Mesodermal cell (in vitro differentiated cells): ENCODE data around the gene IL17RC.

Experiments used
- H3K27ac ChIP-seq: 2 replicates; pipeline ENCODE4 v1.7.0; 2013; ENCODE audit warnings: mild to moderate bottlenecking, low read depth, low read length, moderate library complexity; ENCODE audit not compliant: severe bottlenecking
- H3K36me3 ChIP-seq: 2 replicates; pipeline ENCODE4 v1.7.1; 2013; ENCODE audit warnings: mild to moderate bottlenecking, low read length, moderate library complexity; ENCODE audit not compliant: control insufficient read depth, insufficient read depth
- H3K4me1 ChIP-seq: one replicate; pipeline ENCODE4 v1.7.1; 2013; ENCODE audit warnings: mild to moderate bottlenecking, low read length; ENCODE audit not compliant: insufficient read depth, control insufficient read depth, poor library complexity, severe bottlenecking
- H3K4me3 ChIP-seq: 2 replicates; pipeline ENCODE4 v1.7.0; 2013; ENCODE audit warnings: low read length, control low read depth, mild to moderate bottlenecking; ENCODE audit not compliant: insufficient read depth, poor library complexity, severe bottlenecking; ENCODE audit errors: extremely low read depth
- H3K9me3 ChIP-seq: 2 replicates; pipeline ENCODE4 v1.7.1; 2013; ENCODE audit warnings: mild to moderate bottlenecking, low read length, moderate library complexity; ENCODE audit not compliant: control insufficient read depth
- WGBS, 2 experiments: methylation state at CpG; one replicate each; pipeline ENCODE4 v1.1.5; 2013; ENCODE audit warnings: missing lambda C conversion rate in 2 of 2; ENCODE audit not compliant: insufficient coverage in 2 of 2; 5-methylcytosine and 5-hydroxymethylcytosine counted together

IL17RC gene

DNA sequence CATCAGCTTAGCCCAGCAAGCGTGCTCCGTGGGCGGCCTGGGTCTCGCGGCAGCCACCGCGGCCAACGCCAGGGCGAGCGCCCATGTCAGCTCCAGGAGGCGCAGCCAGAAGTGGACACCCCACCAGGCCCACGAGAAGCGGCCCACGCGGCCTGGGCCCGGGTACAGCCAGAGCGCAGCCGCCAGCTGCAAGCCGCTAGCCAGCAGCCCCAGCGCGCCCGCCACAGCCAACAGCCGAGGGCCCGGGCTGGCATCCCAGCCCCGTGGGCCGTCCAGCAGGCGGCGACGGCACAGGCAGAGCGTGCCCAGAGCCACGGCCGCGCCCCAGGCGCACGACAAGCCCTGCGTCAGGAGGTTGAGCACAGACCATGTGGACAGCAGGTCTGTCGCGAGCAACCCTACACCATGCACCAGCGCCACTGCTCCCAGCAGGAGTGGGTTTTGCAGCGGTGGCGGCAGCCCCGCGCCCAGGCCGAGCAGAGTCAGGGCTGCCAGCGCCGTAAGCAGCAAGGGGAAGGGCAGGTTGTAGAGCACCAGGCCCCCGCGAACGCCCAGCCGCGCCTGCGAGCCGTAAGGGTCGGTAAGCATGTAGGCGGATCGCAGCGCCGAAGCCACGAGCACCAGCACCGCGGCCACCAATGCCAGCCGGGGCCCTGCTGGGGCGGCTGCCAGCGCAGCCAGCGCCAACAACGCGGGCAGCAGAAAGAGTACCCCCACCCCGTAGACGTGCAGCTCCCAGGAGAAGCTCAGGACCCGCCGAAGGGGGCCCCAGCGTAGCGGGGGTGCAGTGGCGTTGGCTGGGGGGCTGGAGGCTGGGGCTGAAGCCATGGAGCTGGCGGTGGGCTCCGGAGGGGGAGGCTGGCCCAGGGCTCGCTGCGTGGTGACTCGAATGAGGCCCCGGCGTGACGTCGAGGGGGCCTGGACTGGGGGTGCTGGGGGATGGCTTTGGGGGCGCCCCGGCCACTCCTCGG lies 30.4 kb downstream of the IL17RC start:
- H3K9me3 ChIP-seq: no peaks in the 10 kb centered on the region
- peaks cover 2% of the 10 kb centered on the region for H3K36me3 ChIP-seq
- H3K4me3 ChIP-seq: peak overlapping the region; percentile 51
- H3K4me1 ChIP-seq: peaks cover 4% of the 10 kb centered on the region
- H3K27ac ChIP-seq: no peak overlapping the region
- WGBS, 2 experiments: 74 to 87% methylated on average over 62 to 74 of the region's 86 CpGs

DNA sequence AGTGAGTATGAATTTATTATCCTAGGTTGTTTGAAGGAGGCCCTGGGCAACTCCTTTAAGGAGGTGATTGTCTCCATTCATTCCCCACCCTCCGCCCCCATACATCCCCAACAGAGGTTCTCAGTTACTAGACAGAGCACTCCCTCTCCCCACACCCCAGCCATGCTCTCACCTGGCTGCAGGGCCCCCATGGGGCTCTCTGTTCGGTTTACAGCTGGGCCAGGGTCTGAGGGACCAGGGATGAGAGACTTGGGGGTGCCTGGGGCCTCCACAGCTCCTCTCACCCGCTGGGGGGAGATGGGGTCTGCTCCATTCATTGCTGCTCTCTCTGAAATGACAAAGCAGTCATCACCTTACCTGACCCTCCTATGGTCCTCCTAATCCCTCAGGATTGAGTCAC lies 31.7 kb downstream of the IL17RC start:
- Histone ChIP-seq H3K4me1 (peaks cover 4% of the 10 kb centered on the region), H3K4me3 (no peak overlapping the region), H3K27ac (no peak overlapping the region), H3K36me3 (peaks cover 2% of the 10 kb centered on the region), H3K9me3 (no peaks in the 10 kb centered on the region)
- WGBS, 2 experiments: no CpG with 5 or more reads among the region's 3 CpGs

DNA sequence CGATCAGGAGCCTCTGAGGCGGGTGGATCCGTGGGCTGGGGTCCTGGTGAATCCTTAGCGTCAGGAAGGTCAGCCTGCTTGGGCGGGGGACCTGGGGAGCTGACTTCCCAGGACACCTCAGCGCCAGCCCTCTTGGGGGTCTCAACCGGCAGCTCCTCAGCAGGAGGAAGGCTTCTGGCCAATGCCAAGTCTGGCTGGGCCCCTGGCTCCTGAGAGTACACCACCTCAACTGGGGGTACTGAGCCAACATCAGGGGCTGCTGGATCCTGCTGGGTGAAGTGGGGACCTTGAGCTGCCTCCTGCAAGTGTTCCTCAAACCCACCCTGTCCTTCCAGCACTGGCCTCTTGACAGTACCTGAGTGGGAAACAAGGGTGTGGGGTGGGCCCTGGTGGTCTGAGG lies 32.2 kb downstream of the IL17RC start:
- 94 to 100% methylated on average over 2 to 7 of the region's 7 CpGs for WGBS, 2 experiments
- no peak overlapping the region for H3K27ac ChIP-seq
- H3K4me1 ChIP-seq: peaks cover 4% of the 10 kb centered on the region
- no peak overlapping the region for H3K4me3 ChIP-seq
- no peaks in the 10 kb centered on the region for H3K9me3 ChIP-seq
- H3K36me3 ChIP-seq: peaks cover 2% of the 10 kb centered on the region

DNA sequence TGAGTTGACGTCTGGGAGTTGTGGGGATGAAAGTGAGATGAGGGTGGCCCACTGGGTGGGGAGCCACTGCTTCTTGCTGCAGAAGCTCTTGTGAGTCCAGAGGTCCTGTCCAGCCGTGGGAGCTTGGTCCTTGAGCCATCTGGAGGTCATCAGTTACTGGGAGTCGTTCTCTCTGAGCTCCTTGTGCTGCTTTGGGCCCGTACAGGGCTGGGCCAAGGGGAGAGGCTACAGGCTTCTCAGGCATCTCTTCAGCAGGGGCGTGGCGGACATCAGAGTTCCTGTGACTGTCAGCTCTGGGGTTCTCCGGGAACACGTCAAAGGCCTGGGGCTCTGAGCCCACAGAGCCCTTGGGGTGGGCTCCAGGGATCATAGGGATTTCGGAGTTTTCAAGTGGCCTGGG lies 32.7 kb downstream of the IL17RC start:
- H3K9me3 ChIP-seq: no peaks in the 10 kb centered on the region
- H3K4me3 ChIP-seq: no peak overlapping the region
- peaks cover 4% of the 10 kb centered on the region for H3K4me1 ChIP-seq
- 89 to 94% methylated on average over 9 of the region's 9 CpGs for WGBS, 2 experiments
- no peak overlapping the region for H3K27ac ChIP-seq
- H3K36me3 ChIP-seq: no peaks in the 10 kb centered on the region

DNA sequence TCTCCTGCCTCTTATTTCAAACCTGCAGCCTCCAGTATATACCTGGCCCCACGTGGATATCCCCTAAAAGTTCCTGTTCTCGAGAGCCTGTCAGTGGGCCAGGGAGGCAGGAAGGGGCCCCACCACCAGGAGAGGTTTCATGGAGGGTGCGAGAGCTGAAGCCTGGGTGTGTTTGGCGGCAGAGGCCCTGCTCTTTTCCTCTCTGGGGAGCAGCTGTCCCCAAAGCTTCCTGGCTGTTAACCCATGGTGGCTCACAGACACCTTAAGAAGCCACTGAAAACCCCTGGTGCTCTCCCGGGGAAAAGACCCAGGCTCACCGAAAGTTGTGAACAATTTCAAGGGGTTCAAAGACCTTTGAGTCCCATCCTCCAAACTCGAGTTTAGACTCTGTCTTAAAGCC lies 34.2 kb downstream of the IL17RC start:
- no peaks in the 10 kb centered on the region for H3K9me3 ChIP-seq
- peaks cover 14% of the 10 kb centered on the region for H3K4me1 ChIP-seq
- no peak overlapping the region for H3K27ac ChIP-seq
- H3K4me3 ChIP-seq: no peak overlapping the region
- H3K36me3 ChIP-seq: no peaks in the 10 kb centered on the region
- WGBS, 2 experiments: 72 to 73% methylated on average over 6 to 7 of the region's 7 CpGs

DNA sequence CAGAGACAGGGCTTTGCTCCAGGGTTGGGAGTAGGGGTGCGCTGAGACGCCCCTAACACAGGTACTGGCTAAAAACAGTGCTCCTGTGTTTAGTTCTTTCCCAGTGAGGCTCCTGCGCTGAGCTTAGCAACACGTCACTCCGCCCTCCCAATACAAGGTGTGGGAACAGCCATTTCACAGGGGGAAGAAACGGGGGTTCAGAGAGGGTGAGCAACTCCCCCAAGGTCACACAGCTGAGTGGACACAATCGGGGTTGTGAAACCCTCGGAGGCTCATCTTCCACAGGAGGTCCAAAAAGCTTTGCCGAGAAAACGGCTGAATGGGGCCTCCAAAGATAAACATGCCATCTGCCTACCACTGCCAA lies 34.7 kb downstream of the IL17RC start:
- Histone ChIP-seq H3K4me3 (peak overlapping the region; percentile 54), H3K27ac (no peak overlapping the region), H3K36me3 (no peaks in the 10 kb centered on the region), H3K4me1 (peaks cover 14% of the 10 kb centered on the region), H3K9me3 (no peaks in the 10 kb centered on the region)
- 32 to 52% methylated on average over 7 to 9 of the region's 10 CpGs for WGBS, 2 experiments

DNA sequence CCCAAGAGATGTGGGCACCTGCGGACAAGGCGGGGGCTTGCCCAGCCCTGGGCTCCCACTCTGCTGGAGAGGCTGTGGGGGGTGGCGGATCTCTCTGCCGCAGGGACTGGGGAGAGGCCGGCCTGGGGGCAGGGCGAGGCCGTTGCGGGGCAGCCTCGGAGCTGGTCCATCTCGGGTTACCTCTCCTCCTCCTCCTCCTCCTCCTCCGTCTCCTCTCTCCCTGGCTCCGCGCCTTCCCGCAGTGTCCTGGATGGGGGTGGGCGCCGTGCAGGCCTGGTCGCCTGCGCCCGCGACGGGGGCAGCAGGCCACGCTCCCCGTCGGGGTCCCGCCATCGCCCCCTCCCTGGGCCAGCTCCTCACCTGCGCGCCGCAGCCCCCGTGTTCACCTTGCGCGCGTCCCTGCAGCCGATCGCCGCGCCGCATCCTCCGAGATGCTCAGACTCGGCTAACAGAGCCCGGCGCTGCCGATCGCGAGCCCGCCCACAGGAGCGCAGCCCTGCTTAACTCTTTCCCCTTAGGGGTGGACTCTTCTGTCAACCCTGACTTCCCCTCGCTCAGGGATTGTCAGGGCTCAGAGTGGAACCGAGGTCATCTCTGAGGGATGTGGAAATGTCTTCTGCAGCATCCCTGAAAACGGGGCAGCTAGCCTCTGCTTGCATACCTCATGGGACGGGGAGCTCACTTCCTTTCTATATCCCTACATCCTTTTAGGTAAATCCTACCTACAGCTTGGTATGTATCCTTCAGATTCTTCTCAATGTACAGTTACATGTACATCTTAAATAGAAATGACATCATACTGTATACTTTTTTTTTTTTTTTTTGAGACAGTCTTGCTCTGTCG lies 35.3 kb downstream of the IL17RC start, which contains the start of gene PRRT3:
Gene PRRT3 (minus strand): TSS at position 447 of the 844 bp plus-strand sequence. CDS start 2,293 bp downstream, outside the sequence.
- Histone ChIP-seq H3K4me3 (peak within 1 kb of the TSS; percentile 54), H3K9me3 (no peaks in the 10 kb centered on the region), H3K36me3 (no peaks in the 10 kb centered on the region), H3K4me1 (peaks cover 14% of the 10 kb centered on the region), H3K27ac (no peak within 1 kb of the TSS)
- WGBS, 2 experiments: 3 to 7% methylated on average over 31 to 35 of the region's 52 CpGs

DNA sequence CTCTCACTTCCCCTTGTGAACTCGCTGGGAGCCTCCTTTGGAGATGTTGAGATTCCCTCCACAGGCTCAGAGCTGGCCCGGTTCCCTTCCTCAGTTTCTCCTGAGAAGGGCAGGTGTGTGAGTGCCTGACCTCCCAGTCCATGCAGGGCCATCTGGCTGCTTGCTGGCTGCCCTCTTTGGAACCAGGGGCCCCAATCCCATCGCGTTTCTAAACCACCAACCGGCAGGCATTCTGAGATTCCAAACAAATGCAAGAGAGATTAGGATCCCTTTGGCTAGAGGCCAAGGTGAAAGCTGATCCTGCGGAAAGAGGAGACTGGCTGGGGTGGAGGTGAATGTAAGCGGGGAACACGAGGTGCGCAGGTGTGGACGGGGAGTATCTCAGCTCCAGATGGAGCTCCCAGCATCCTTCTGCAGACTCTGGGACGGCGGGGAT lies 38.2 kb downstream of the IL17RC start:
- no peaks in the 10 kb centered on the region for H3K36me3 ChIP-seq
- no peaks in the 10 kb centered on the region for H3K9me3 ChIP-seq
- no peak overlapping the region for H3K27ac ChIP-seq
- no peak overlapping the region for H3K4me3 ChIP-seq
- peaks cover 14% of the 10 kb centered on the region for H3K4me1 ChIP-seq
- 52% methylated on average over 9 of the region's 12 CpGs for WGBS, 2 experiments

DNA sequence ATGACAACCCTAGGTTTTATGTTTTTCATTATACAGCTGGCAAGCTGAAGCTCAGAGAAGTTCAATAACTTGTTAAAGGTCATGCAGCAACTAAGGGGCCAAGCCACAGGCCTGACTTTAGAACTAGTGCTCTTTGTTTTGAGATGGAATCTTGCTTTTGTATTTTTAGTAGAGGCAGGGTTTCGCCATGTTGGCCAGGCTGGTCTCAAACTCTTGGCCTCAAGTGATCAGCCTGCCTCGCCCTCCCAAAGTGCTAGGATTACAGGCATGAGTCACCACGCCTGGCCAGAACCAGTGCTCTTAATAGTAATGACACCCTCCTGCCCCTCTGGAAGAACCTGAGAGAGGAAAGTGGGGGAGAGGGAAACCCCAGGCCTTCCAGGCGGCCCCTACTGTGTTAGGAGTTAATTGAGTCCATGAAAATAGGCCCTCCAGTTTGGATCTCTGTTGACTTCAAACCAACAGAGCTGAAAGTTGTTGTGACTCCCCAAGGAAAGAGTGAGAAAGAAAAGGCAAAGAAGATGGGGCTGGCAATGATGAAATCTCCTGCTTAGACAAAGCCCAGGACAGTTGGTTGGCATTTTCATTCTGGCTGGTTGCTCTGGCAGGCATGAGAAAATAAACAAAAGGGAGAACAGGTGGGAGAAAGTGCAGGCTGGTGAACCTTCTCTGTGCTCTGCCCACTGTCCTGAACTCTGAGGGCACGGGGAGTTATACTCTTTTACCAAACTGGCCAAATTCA lies 38.9 kb downstream of the IL17RC start:
- 92 to 97% methylated on average over 4 to 5 of the region's 5 CpGs for WGBS, 2 experiments
- Histone ChIP-seq H3K9me3 (no peaks in the 10 kb centered on the region), H3K27ac (no peak overlapping the region), H3K4me3 (no peak overlapping the region), H3K36me3 (no peaks in the 10 kb centered on the region), H3K4me1 (peaks cover 14% of the 10 kb centered on the region)

DNA sequence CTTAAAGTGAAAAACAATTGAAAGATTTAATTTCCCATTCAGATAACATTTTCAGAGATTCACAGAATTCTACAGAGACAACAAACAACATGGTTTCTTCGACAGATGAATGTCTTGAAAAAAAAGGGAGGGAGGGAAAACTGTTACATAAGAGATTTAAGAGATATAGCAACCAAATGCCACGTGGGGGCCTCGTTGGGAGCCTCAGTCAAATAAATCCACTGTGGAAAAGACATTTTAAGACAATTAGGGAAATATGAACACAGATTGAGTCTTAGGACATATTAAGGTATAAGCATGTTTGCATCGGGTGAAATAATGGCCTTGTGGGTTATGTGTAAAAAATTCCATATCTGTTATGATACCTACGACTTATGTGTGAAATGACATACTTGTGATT lies 40.3 kb downstream of the IL17RC start:
- Histone ChIP-seq H3K9me3 (no peaks in the 10 kb centered on the region), H3K4me3 (no peak overlapping the region), H3K4me1 (peaks cover 10% of the 10 kb centered on the region), H3K36me3 (no peaks in the 10 kb centered on the region), H3K27ac (no peak overlapping the region)
- WGBS, 2 experiments: 44 to 51% methylated on average over 2 to 3 of the region's 5 CpGs
